Cortex of kidney (tissue), 1 donor: ENCODE measurements around the gene NPLOC4.

ENCODE experiments used
- DNase-seq: peaks from one replicate; lab custom pipeline; 2025; lab: John Stamatoyannopoulos, UW

The NPLOC4 gene

DNA sequence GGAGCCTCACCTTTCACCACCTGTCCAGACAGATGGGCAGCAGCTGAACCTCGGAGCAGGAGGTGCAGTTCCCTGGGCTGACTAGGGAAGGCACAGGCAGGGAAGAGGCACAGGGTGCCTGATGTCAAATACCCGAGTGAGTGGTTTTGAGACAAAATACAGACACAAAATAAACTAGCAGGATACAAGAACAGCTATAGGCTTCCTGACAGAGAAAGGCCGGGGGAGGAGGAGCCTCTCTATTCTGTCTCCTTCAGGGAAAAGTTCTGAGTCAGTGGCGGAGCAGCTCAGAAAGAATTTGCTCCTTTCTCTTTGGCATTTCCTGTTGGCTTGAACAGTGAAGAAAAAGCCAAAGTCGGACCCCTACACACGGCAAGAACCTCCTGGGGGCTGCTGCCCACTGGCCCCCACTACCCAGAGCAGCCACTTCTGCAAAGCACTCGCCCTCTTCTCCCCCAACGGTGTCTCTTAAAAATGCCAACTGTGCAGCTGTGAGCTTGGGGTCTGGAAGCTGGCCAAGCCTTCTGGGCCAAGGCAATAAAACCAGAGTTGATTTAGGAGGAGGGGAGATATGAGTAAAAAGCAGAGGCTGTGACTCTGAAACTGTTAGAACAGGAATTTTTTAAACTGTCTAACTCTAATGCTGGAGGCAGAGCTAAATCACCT lies 70.3 kb downstream of the NPLOC4 start:
- no peak for DNase-seq

DNA sequence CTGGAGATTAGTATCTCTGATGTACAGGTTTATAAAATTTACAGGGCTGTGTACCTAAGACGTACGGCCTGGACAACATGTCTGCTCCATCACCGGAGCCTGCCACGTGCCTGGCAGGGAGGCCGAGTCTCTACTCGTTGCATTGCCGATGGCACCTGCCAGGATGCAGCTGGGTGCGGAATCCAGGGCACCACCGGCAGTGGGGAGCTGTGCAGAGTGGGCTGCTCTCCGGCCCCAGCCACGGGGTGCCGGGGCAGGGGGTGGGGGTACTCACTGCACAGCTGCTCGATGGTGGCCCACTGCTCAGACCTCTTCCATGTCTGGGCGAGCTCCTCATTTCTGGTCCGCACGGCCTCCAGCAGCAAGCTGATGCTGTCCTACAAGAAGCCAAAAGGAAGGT lies 71.7 kb downstream of the NPLOC4 start:
- DNase-seq = no peak

DNA sequence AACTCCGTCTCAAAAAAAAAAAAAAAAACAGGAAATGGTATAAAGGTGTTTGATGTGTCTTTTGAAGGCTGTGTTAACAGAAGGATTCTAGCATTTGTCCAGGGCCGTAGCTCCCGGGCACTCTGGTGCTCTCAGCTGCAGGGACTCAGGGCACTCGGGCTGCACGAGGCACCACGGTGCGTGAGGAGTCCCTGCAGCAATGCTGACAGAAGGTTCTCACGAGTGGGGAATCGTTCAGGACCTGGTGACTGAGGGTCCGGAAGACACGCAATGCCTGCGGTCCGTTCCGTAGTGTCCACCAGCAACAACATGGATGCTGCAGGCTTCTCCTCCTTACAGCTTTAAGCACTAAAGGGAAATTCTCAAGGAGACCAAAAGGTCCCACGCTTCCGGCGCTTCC lies 72.1 kb downstream of the NPLOC4 start:
- no peak for DNase-seq

DNA sequence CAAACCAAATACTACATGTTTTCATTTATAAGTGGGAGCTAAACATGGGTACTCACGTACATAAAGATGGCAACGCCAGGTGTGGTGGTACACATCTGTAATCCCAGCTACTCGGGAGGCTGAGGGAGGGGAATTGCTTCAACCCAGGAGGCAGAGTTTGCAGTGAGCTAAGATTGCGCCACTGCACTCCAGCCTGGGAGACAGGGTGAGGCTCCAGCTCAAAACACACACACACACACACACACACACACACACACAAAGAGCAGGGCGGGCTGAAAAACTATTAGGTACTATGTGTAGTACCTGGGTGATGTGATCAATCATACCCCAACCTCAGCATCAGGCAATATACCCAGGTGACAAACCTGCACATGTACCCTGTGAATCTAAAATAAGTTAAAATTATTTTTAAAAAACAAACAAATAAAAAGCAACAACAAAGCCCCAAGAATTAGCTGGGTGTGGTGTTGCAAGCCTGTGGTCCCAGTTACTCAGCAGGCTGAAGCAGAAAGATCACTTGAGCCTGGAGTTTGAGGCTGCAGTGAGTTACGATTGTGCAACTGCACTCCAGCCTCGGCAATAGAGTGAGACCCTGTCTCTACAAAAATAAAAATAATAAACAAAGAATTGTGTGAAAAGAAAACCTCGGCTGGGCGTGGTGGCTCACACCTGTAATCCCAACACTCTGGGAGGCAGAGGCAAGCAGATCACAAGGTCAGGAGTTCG lies 72.9 kb downstream of the NPLOC4 start:
- no peak for DNase-seq

DNA sequence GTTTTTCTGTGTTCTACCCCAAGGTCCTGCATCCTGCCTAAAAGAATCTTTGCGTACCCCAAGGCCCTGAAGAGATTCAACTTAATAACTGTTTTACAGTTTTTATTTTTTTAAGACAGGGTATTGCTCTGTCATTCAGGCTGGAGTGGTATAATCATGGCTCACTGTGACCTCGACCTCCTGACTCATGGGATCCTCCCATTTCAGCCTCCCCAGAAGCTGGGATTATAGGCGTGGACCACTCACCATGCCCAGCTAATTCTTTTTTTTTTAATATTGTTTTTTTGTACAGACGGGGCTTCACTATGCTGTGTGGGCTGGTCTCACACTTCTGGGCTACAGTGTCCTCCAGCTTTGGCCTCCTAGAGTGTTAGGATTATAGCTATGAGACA lies 75.4 kb downstream of the NPLOC4 start:
- no peak for DNase-seq

DNA sequence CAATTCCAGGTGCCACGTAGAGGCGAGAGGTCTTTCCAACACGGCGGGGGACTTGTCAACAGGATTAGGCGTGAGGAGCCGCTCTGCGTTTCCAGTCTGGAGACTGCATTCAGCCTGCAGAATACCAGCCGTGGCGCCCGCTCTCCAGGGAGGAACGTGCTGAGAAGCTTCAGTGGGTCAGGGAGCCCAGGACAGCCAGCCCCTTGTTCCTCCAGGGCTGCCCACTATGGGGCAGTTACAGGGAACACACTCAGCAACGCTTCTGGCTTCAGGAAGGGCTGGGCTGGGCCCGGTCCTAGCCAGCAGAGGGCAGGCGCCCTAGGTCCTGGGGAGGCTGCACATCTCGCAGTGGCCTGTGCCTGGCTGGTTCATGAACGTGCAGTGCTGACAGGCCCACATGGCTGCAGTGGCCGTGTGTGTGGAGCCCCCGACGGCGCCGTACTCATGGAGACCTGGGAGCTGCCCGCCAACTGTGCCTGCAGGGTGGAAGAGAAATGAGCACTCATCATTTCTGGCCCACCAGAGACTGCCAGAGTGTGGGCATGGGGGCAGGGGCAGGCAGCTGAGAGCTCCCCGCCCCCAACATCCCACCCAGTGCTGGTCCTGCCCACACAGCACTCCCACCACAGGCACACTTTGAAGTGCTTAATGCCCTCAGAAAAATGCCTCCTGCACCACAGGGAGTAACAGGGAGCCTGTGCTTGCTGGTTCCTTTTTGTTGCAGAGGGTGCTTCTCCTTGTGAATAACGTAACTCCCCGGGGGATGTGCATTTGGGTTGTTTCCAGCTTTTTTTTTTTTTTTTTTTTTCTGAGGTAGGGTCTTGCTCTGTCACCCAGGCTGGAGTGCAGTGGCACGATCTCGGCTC lies 77.7 kb downstream of the NPLOC4 start:
- DNase-seq = no peak

DNA sequence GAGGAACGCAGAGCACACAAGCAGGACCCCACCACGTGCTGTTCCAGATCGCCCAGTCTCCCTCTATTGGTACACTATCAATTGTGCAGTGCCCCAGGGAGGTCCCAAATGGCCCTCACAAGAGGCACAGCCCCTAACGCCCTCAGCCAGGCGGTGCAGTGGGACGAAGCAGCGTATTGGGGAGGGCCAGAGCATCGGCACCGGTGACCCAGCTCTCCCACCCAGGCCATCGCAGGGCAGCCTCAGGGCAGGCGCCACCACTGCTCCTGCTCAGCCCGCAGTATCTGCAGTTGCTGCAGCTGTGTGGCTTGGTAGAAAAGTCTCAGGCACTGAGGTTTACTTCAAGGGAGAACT lies 78.8 kb downstream of the NPLOC4 start:
- no peak for DNase-seq

DNA sequence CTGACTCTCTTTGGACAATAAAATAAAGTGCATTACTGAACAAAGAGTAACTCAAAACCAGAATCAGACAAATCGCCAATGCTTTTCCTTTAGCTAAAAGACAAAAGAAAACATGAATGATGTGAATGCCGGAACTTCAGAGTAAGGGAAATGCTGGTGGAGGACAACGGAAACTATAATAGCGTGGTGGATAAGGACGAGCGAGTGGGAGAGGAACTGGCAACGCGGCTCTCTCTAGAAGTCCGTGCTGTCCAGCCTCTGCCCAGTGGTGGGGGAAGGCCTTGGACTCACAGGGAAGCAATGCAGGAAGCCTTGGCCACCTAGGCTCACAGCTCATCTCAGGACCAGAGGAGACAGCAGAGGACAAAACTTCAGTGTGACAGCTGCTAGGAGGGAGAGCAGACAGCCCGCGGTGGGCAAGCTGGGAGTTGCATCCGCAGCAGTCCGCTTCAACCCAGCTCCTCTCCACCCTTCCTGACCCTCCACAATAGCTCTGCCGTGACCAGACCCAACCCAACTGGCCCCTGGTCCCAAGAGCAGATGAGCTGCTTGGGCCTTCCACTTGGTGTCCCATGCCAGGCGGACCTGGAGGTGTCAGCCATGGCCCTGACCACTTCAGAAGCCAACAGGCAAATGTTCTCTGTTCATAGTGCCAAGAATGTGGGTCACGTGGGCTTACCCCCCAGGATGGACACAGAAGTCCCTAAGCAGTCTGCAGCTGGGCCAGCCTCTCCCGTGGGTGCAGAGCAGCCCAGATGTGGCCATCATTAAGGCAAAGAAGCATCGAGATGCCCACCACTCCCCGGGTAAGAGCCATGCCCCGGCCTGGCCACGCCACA lies 79.4 kb downstream of the NPLOC4 start:
- DNase-seq = no peak

DNA sequence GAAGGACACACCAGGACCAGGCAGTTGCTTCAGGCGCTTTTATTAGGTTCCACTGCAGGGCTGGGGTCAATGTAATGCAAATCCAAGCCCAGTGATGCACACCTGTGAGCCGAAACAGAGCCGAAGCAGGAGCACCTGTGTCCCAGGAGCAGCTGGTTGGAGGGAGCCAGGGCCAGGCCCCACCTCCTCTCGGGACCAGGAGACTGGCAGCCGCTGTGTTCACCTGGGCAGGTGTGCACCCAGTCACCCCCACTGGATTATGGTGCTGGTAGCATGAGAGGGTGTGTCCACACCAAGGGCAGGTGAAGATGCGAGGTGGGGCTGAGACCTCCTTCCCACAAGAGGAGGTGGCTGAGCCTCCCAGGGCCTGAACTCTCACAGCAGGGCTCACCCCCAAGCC lies 80.0 kb downstream of the NPLOC4 start:
- no peak for DNase-seq

DNA sequence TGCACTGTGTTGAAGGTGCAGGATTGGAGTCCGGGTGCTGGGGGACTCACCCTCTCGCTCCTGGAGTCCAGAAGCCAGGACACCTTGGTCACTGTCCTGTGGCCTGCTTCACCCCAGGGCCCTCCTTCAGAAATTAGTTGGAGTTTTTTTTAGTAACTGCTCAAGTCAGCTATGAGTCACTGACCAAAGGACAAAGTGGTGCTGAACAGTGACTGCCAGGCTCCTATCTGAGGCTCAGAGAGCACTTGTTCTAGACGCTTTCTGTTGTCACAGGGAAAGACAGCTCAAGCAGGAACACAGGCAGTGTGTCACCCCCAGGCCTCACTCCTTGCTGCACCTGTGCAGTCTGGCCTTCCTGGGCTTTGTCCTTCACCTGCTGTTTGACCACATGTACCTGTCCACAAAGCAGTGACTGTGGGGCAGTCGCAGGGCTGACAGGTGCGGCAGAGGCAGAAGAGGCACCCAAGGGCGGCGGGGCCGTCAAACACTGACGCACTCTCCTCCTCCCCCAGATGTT lies 80.7 kb downstream of the NPLOC4 start:
- DNase-seq = no peak

DNA sequence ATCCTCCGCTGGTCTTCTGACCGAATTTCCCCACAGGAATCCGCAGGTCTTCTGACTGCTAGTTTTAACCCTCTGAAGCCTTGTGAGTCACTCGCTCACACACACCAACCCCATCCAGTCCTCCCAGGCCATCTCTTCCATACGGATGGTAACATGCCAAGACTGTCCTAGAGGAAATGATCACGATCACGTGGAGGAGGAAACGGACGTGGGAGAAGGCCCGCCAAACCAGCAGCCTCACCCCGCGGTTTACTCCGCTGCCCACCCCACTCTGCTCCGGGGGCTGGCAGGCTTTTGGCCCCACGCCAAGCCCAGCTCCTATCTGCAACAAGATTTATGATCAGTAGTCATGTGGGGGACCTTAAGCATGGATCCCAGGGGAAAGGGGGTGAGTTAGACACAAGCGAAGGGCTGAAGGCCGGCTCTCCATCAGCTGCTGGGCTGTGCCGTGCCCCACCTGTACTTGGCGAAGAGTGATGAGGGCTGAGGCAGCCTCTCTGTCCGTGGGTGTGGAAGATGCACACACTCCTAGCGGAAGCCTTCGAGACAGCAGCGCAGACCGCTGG lies 83.2 kb downstream of the NPLOC4 start:
- DNase-seq = no peak

DNA sequence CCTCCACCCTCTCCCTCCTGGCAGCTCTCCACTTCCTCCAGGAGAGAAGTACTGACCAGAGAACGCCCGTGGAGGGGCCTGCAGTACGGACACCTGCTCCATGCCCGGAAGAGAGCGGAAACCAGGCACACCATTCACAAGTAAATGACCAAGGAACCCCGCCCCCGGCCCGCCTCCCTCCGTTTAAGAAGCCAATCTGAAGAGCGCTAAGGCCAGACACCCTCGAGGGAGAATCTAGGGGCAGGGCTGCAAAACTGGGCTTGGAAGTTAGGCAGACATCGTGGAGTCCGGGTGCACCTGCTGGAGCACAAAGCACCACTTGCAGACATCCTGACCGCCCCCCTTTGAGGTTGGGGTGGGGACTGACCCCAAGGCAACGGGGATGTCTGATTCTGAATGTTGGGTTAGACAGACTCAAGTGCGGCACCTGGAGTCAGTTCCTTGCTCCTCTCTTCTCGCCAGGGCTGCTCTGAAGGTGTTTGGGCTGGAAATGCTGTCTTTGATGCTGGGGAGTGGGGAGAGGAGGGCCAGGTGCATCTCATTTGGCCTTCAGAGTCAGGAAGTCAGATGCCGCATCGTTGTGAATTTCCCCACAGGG lies 83.8 kb downstream of the NPLOC4 start:
- no peak for DNase-seq

DNA sequence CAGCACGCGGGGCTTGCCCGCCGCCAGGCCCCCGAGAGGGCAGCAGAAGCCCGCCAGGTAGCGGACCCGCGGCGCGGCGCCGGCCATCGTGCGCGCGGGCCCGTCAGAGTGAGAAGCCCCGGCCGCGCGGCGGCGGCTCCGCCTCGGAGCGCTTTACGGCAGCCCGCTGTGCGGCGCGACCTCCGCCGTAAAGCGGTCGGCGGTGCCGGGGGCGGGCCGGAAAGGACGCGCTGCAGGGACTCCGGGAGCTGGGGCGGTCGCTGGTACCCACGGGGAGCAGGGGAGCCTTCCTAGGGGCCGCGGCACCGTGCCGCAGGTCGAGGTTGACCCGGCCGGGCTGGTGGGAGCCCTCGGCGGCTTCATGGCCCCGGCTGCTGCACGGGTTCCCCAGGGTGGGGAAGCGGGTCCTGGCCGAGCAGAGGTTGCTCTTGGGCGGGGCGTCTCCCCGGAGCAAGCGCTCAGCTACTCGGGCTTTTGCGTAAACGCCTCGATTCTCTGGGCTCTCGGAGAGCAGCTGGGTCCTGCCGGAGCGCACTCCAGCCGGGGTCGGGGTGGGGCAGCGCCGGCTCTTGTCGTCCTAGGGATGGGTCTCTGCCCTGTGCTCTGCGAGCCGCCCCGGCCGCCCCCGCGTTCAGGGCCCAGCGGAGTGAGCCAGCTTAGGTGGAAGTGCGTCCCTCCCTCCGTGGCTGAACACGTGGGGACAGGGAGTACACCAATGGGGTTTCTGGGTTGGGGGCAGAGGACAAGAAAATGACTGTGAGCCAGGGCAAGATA lies 84.5 kb downstream of the NPLOC4 start, which contains the start of gene FAAP100:
FAAP100 (minus strand) TSS at position 110 of the 774 bp plus-strand sequence; CDS start at position 87, 23 bp downstream.
- DNase-seq = no peak

DNA sequence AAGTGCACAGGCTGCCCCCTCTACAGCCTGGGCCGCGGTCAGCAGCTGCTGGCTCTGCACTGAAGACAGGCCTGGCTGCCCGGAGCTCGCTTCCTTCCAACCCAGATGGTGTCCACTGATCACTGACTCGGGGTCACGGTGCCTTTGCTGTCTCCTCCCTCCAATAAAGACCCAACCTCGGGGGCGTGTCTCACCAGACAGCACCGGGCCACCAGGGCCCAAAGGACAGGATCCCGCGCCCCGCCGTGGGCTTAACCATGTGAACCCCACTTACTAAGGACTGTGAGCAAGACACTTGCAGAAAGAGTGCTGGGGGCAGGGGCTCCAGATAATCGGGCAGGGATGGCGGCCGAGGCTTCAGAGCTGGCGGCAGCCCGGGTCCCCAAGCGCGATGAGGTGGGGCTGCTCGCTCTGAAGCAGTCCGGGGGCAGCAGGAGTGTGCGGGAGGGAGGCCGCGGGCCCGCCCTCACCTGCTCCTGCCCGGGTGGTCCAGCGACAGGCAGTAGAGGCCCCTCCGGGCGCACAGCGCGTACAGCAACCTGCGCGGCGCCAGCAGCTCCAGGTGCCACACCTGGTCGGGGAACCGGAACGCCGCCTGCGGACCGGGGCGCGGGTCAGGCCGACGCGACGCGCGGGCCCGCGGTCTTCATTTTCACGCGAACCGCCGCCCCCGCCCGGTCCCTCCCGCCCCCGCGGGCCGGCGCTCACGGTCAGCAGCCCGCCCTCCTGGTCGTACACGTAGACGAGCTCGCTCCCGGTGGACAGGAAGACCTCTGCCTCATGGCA lies 85.3 kb downstream of the NPLOC4 start:
- no peak for DNase-seq

DNA sequence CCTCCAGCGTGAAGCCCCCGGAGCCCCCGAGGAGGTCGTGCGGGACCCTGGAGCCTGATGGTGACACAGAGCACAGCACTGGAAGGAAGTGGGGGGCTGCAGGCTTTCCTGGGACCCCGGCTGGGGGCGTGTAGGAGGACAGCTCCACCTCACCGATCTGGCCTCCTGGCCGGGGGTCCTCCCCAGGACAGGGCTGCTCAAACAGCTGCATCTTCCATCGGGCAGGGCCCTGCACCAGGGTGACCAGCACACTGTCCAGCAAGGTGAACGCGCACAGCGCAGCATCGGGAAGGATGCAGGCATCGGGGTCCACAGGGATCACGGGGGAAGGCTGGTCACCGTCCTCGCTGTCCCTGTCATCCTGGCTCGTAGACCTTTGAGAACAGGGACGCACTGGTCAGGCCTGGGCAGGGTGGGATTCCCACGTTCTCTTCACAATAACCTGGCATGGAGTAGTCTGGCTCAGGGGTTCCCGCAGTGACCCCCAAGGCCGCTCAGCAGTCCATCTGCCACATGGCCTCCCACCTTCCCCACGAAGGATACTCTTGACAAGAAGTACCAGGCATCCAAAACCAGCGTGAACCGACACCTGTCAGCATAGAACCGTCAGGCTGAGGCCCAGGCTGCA lies 86.0 kb downstream of the NPLOC4 start:
- DNase-seq = no peak

DNA sequence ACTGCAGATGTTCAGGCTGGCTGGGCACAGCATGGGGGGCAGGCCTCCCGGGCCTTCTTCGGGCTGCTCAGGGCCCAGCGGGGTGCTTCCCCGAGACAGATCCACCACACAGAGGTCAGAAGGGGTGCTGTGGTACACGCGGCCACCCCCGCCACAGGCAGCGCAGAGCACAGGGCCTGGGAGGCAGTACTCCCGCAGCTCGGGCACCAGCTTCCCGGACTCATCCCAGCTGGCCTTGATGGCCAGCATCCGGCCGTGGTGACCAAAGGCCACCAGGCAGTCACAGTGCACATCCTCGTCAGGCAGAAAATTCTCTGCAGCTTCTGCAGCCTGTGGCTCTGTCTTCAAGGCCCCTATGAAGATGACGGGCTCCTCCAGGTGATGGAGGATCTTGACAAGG lies 86.6 kb downstream of the NPLOC4 start:
- DNase-seq = no peak

DNA sequence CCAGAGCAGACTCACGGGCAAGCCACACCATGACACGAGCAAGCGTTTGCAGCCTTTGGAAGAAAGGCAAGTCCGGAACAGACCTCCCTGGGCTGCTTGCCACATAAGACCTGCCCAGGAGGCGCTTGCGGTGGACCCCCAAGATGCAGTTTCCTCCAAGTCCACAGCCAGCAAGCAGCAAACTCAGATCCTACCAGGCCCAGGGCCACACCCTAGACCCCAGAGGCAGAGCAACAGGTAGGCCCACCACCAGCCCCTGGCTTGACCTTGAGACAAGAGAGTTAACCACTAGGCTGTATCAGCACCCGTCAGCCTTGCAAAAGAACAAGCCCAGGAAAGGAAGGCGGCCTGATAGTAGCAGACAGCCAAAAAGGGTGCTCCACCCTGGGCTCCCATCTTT lies 87.1 kb downstream of the NPLOC4 start:
- DNase-seq = no peak

DNA sequence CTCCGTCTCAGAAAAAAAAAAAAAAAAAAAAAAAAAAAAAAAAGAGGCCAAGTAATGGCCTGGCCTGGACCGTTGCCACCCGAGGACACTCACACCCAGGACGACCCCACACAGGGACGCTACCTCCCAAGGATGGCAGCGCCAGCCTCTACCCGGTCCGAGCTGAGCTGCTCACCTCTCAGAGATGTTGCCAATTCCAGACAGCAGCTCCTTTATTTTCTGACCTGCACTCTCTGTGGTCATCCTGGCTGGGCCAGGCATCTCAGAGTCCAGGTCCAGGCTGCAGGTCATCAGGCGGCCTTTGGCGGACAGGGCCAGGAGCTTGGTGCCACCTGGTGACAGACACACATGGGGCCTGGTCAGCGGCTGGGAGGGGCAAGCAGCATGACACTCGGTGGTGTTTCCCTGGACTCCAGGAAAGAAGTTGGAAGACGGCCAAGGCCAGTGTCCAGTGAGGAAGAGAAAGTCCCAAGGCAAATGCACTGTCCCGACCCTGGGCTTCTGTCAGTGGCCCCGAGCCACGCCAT lies 87.8 kb downstream of the NPLOC4 start:
- no peak for DNase-seq

DNA sequence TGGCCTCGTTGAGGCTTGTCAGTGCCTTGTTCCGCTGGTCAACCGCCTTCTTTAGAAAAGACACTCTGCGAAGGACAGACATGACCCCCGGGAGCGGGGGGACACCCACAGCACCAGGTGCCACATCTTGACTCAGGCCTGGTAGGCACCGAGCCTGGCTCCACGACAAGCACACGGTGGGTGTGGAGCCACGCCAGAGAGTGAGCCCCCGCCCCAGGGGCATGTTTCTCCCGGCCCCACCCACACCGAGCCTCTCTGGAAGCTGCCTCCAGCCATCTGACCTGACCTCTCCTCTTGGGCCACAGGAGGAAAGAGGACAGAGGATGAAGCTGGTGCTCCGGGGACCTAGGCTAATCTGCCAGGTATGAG lies 89.3 kb downstream of the NPLOC4 start:
- DNase-seq = no peak
